HG03520 (cell line): ENCODE data around the gene FAF1.
"Not testable (repeated sequence)": the region's sequence is repeated elsewhere in the genome, so short reads cannot be mapped to it uniquely, and the experiment has no call there.

Experiments used
- ATAC-seq: cut with Tn5 transposase; IDR thresholded peaks from one replicate; pipeline ENCODE4 v1.9.1; 2021; ENCODE audit warnings: mild to moderate bottlenecking, moderate library complexity; ENCODE audit not compliant: unreplicated experiment

Gene FAF1

DNA sequence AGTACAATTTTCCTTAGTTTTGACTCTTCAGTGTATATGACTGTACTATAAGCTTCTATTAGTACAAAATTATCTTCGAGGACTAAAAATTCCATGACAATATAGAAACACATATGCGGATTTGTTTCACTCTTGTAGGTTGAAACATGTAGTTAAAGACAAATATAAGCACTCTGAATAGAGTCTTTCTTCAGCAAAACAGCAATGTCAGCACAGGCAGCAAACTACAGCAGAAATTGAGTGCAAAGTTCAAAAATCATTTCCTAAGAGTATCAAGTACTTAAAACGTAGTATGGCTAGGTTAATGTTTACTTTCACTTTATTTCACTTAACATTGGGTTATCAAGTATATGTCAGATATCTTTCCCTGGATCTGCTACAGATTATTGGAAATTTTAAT, 106.7 kb downstream of the FAF1 start:
- no peak for ATAC-seq

DNA sequence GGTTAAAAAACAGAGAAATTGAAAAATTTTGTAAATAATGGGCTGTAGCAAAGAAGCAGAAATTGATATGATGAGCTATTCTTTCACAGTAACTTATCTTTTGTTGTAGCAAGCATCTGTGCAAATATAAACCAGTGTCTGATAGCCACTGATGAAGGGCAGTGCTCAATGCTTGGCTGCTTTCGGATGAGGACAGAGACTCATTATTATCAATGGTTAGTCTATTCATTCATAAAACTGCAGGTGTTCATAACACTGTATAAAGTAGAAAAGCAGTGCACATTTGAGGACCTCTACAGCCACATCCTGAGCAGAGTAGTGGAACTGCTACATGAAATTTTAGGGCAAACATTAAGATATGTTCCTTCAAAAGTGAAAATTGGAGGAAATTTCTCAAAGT, 107.2 kb downstream of the FAF1 start:
- no peak for ATAC-seq

GRCh38 chr1:50851466-50851865, 108.6 kb downstream of the FAF1 start:
- ATAC-seq = no peak

DNA sequence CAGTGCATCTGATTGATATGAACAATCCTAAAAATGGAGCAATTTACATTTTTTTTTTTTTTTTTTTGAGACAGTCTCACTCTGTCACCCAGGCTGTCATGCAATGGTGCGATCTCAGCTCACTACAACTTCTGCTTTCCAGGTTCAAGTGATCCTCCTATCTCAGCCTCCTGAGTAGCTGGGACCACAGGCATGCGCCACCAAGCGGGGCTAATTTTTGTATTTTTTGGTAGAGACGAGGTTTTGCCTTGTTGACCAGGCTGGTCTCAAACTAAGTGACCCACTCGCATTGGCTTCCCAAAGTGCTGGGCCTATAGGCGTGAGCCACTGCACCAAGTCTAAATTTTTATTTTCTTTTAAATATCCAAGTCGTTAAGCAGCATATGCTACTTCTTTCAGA, 109.0 kb downstream of the FAF1 start:
- no peak for ATAC-seq

- ATAC-seq = no peak
Measured at GRCh38 chr1:50847303-50847702, 112.8 kb downstream of the FAF1 start.

GRCh38 chr1:50846224-50846839, 113.7 kb downstream of the FAF1 start:
- ATAC-seq = no peak

DNA sequence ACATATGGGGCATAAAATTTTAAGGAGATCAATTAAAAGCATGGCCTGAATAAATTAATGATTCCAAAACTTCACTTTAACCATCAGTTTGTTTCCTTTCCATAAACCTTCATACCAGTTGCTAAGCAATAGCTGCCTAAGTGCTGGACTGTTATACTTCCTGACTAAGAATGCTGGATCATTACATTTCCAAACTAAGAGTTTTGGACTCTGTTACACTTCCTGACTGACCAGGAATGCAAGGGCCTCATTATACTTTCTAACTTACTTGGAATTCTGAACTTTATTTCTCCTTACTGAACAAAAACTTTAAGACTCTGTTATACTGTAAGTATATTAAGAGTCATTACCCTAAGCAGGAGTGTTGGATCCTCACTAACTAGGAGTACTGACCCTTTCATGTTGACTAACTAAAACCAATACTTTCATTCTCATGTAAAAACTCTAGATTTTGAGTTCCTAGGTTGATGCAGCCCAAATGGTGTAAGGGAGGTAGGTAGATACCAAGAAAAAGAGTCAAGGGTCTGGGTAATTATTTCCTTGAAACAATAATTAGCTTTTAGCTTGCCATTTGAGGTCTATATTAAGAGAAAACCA, 118.2 kb downstream of the FAF1 start:
- ATAC-seq = no peak

- ATAC-seq = no peak
Measured at GRCh38 chr1:50836117-50836516, 124.0 kb downstream of the FAF1 start.

DNA sequence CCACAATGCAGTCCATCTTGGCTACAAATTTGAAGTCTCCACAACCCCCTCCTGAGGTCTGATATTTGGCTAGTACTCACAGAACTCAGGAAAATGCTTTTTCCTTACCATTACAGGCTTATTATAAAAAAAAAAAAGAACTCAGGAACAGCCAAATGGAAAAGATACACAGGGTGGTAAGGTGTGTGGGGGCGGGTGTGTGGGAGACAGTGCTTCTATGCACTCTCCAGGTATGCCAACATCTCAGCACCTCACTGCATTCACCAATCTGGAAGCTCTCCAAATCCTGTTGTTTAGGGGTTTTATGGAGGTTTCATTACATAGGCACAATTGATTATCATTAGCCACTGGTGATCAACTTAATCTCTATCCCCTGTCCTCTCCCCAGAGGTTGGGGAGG, 126.9 kb downstream of the FAF1 start:
- ATAC-seq = no peak

- no peak for ATAC-seq
Measured at GRCh38 chr1:50832167-50832566, 127.9 kb downstream of the FAF1 start.

DNA sequence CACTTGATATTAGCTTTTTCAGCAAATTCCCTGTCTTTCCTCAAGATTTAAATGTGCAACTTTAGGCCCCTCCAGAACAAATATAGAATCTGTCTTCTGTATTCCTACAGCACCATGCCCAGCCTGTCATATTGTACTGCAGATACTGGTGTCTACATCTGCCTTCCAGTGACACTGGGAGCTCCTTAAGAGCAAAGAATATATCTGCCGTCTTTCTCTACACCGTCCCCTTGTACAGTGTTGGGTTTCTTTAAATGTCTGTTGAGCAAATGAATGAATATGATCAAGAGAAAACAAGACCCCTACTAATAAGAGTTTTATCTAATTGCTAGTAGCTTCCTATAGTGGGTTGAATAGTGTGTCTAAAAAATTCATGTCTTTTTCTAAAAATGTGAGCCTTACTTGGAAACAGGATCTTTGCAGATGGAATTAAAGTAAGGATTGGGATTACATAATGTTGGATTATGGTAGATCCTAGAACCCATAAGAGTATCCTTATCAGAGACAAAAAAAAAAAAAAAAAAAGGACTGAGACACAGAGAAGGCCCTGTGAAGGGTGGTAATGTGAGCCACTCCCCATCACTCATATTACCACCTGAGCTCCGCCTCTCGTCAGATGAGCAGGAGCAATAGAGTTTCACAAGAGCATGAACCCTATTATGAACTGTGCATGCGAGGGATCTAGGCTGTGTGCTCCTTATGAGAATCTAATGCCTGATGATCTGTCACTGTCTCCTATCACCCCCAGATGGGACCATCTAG, 128.6 kb downstream of the FAF1 start:
- no peak for ATAC-seq

DNA sequence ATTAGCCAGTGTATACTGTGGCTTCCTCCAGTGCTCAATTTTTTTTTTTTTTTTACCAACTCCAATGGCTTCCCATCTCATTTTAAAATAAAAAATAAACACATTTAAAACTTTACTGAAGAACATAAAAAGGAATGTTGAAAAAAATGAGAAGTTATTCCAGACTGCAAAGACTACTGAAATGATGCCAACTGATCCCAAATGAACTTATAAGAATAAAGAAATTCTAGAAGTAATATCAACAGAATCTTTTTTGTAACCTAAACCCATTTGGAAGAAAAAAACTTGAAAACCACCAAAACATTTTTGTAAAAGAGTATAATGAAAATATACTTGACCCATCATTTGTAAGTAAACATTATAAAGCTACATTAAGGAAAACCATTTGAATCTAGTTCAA, 129.4 kb downstream of the FAF1 start:
- no peak for ATAC-seq

DNA sequence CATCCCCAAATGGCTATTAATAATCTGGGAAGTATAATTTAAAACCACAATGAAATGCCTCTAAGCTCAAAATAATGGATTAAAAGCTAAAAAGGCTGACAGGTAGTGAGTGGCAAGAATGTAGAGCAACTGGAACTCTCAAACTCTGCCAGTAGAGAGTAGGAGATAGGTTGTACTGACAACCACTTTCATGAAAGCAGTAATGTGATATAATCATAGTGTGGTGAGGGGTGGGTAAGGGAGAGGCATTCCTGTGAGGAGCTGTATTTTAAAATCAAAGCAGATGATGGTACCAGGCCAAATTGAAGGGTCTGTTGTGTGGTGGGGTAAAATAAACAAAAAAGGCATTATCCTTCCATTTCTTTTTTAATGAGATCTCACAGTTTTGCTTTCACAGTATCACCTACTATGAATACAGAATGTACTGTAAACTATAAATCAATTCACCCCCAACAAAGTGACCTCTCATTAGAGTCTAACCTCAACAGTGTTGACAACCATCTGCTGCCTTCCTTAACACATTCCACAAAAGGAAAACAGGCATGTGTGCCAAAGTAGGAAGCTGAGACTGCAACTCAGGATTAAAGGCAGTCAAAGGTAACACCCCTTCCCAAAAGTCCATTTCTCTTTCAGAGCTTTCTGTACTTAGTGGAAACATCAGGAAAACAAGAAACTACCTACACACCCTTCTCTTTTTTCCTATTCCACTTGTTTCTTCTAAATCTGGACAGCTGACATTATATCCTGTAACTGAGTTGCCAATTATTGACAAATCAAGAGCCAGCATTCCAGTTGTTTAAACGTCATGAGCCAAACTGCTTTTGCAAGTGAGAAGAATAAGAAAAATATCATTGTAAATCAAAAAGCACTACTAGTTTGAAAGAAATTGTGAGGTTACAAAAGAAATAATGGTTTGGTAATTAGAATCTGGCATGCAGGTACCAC, 130.8 kb downstream of the FAF1 start:
- no peak for ATAC-seq

- no peak for ATAC-seq
Measured at GRCh38 chr1:50827546-50827945, 132.5 kb downstream of the FAF1 start.

- not testable (repeated sequence) for ATAC-seq
Measured at GRCh38 chr1:50826792-50827191, 133.3 kb downstream of the FAF1 start.

DNA sequence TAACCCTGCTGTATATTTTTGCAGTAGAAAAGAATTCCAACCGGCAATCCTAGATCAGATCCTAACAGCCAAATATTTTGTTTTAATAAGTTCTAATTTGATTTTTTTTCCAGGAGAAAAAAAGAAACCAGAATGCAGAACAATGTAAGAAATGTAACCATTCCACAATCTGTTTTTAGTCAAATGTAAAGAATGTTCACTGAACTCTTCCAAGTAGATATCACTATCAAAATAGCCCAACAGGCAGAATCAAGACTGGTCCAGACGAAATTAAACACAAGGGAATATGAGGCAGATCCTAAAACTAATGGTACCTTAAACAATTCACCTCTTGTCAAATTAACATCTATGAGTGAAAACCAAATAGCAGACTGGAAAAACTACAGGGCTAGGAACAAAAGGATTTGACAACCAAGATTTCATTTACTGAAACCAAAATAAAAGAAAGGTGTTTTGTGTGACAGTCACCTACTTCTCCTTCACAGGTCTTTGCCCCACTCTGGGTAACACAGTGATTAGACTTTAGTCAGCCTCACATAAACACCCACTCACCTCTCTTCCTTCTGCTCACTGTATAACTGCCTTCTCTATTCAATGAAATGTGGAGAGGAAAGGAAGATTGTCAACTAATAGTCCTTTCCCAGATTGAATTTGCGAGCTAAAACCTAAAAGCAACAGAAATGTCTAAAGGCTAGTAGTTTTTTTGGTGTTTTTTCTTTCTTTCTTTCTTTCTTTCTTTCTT, 137.9 kb downstream of the FAF1 start:
- ATAC-seq = no peak

- no peak for ATAC-seq
Measured at GRCh38 chr1:50820545-50820944, 139.5 kb downstream of the FAF1 start.

DNA sequence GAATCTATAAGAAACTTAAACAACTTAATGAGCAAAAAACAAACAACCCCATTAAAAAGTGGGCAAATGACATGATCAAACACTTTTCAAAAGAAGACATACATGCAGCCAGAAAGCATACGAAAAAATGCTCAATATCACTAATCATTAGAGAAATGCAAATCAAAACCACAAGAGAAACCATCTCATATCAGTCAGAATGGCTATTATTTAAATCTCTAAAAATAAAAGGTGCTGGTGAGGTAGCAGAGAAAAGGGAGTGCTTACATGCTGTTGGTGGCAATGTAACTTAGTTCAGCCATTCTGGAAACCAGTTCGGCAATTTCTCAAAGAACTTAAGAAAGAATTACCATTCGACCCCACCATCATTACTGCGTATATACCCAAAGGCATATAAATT, 147.7 kb downstream of the FAF1 start:
- ATAC-seq = peak; percentile 46

DNA sequence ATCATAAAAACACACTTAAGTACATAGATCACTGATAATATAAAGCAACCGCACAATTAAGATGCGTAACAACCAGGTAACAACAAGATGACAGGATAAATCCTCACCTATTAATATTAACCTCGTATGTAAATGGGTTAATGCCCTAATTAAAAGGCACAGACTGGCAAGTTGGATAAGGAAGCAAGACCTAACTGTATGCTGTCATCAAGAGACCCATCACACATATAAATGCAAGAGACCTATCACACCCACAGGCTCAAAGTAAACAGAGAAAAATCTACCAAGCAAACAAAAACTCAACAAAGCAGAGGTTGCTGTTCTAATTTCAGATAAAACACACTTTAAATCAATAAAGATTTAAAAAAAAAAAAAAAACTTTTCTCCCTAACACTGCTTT, 151.8 kb downstream of the FAF1 start:
- ATAC-seq = no peak

DNA sequence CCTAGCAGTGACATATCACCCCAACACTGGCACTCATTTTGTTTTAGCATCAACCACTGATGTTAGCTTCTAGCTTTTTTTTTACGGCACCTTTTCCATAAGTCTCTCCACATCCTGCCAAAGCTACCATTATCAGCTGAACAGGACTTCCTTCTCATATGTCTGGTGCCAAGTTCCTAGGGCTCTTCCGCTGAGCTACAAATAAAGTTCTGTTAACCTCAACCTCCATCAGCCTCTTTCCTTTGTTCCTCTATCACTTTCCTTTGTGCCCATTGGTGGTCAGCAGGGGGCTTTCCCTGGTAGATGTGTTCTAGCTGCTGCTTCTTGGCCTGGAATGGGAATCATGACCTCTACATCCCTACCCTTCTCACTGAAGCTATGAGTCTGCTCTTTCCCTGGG, 163.8 kb downstream of the FAF1 start:
- no peak for ATAC-seq

GRCh38 chr1:50793521-50793920, 166.5 kb downstream of the FAF1 start:
- no peak for ATAC-seq
